HG03135 (cell line): ENCODE results near the gene C5orf15.
"Not testable (repeated sequence)": the region's sequence is repeated elsewhere in the genome, so short reads cannot be mapped to it uniquely, and the experiment has no call there.

Experiments
- ATAC-seq: cut with Tn5 transposase; IDR thresholded peaks from one replicate; pipeline ENCODE4 v1.9.1; 2021; ENCODE audit warnings: mild to moderate bottlenecking, moderate library complexity; ENCODE audit not compliant: unreplicated experiment

C5orf15 gene

DNA sequence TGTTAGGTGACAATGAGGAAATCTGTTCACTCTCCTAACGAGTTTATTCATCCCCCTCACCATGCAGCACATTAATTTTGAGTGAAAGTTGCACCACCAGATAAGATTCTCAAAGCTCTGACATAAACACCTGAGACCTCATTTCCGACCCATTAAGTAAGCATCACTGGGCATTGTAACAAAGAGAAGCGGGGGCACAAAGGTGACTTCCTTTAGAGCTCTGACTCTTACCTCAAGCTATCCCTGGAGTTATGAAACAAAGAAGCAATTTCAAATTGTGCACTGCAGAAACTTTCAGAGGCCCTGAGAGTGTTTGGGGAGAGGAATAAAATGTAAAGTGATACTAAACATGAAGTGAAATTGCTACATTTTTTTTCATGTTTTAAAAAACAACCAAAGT is 29.5 kb downstream of the C5orf15 start:
- no peak for ATAC-seq

DNA sequence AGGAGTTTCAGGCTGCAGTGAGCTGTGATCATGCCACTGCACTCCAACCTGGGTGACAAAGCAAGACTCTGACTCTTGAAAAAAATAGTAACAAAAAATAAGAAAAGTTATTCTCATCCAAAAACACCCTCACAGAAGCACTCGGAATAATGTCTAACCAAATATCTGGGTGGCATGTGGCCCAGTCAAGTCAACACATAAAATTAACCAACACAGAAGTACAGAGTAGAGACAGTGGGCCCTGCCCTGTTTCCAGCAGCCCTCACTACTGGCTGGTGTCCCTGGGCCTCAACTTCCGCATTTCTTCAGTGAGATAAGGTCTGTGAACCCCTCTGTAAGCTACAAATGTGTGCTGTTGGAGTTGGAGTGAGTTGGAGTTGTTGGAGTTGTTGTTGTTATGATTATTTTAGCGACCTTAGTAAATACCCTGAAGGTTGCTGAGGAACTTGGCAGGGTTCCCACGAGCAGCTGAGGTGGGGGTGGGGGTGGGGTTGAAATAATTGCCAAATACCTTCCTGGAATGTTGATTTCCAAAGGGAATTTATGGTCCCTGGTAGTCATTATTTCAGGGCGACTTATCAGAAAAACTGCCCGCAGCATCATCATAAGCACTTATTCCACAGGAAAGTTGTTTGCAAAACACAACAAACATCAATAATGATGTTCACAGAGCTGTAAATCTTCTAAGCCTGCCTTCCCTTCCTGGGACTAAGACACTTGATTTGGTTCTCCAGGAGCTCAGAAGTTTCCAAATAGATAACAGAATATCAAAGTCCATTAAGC is 30.2 kb downstream of the C5orf15 start:
- no peak for ATAC-seq

DNA sequence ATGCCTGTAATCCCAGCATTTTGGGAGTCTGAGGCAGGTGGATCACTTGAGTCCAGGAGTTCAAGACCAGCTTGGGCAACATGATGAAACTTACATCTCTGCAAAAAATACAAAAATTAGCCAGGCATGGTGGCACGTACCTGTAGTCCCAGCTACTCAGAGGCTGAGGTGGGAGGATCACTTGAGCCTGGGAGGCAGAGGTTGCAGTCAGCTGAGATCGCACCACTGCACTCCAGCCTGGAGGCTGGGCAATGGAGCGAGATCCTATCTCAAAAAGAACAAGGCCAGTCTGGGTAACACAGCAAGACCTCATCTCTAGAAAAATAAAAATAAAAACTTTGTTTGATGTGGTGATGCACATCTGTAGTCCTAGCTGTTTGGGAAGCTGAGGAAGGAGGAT is 30.8 kb downstream of the C5orf15 start:
- ATAC-seq = not testable (repeated sequence)

DNA sequence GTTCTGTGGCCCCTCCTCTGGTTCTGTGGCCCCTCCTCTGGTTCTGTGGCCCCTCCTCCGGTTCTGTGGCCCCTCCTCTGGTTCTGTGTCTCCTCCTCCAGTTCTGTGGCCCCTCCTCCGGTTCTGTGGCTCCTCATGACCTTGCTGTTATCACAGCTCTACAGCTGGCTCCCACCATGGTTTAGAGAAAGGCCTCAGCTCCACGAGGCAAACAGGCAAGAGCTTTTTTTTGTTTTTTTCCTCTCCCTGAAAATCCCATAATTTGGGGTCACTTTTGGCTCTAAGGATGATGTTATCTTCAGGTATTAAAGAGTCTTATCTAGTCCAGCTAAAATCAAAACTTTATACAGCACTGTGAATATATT is 31.8 kb downstream of the C5orf15 start:
- ATAC-seq = no peak

DNA sequence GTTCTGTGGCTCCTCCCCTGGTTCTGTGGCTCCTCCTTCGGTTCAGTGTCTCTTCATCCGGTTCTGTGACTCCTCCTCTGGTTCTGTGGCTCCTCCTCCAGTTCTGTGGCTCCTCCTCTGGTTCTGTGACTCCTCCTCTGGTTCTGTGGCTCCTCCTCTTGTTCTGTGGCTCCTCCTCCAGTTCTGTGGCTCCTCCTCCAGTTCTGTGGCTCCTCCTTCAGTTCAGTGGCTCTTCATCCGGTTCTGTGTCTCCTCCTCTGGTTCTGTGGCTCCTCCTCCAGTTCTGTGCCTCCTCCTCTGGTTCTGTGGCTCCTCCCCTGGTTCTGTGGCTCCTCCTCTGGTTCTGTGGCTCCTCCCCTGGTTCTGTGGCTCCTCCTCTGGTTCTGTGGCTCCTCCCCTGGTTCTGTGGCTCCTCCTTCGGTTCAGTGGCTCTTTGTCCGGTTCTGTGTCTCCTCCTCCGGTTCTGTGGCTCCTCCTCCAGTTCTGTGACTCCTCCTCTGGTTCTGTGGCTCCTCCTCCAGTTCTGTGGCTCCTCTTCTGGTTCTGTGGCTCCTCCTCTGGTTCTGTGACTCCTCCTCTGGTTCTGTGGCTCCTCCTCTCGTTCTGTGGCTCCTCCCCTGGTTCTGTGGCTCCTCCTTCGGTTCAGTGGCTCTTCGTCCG is 32.3 kb downstream of the C5orf15 start:
- not testable (repeated sequence) for ATAC-seq

DNA sequence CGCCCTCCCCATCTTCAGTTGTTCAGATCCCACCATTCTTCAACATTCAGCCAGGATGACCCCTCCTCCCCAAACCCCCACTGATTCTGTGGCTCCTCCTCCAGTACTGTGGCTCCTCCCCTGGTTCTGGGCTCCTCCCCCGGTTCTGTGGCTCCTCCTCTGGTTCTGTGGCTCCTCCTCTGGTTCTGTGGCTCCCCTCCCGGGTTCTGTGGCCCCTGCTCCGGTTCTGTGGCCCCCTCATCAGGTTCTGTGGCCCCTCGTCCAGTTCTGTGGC is 32.8 kb downstream of the C5orf15 start:
- no peak for ATAC-seq

DNA sequence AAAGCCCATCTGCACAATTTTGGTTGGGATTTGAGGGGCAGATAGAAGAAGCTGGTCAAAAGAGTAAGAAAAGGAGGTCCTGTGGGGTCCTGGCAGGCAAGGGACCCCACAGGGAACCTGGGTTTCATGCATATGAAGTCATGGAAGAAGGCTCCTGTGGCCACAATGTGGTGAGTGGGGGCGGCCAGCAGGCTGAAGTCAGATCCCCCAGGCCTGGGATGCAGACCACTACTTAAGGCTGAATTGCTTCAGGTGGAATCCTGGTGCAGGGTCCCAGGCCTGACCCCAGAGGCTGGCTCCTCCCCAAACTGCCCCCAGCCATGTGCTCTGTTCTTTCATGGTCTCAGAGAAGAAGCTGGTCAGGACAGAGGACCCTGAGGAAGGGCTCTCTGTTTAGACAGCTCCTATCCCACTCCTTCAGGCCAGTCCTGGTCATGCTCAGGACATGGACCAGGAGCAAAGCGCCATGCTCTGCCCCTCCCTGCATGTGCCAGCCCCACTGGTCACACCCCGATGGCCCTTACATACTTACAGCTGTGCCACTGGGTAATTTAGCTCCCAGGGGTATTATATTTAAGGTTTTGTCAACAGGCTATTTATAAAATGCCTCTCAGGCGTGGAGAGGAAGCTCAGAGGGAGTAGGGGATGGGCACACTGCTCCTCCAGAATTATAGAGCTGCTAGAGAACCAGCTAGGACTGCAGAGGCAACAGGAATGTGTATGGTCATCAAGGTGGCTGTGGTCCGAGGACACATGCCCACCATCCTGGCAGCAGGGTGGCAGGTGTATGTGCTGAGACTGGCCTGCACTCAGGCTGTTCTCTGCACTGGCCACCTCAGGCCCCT is 33.4 kb downstream of the C5orf15 start:
- no peak for ATAC-seq

DNA sequence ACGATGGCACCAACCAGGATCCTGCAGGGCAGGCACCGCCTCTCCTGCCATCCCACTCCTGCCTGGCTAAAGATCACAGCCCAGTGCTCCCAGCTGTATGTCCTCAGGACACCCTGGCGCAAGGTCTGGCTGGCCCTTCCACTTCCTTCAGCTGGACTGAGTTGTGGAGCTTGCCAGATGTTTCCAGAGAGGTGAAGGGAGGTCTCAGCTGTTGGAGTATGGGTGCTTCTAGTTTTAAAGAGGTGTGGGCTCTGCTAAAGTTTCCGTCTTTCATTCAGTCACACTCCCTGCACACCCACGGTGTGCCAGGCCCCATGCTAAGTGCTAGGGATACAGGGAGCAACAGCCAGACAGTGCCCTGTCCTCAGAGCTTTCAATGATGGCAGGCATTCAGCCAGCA is 34.1 kb downstream of the C5orf15 start:
- ATAC-seq = no peak

DNA sequence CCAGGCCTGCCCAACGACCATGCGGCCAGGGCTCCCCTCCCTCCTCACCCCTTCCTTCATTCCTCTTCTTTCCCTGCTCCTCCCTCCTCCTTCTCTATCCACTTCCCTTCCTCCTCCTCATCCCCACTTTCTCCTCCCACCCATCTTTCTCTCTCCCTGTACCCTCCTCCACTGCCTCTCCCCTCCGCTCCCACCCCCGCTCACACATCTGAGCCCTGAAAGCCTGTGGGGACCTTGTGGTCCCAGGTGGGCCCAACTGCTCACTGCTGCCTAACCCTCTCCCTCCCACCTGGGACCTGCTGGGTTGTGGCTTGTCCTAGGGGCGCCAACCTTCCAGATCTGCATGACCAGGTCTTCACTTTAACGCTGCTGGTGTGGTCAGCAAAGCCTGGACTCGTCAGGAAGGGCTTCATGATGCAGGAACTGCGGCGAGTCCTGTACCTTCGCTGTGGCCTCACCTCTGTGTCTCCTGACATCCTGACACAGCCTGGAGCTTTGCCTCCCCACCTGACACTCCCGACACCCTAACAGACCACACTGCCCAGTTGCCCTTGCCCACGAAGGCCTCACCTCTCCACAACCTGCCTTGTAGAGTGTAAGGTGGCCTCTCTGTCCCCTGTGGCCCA is 34.6 kb downstream of the C5orf15 start:
- ATAC-seq = no peak

DNA sequence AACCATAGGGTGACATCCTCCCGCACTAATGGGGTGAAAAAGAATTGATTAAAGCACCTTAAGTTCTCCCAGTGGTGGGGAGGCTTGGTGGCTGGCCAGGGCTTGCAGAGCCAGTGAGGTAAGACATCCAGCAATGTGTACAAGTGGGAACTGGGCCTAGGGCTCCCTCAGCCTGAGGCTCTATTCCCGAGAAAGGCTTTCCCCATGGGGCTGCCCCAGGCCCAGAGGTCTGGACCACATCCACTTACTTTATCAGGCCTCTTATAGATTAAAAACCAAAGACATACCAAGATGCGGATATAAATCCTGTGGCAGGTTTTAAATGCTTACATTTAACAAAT is 35.3 kb downstream of the C5orf15 start:
- ATAC-seq = no peak

DNA sequence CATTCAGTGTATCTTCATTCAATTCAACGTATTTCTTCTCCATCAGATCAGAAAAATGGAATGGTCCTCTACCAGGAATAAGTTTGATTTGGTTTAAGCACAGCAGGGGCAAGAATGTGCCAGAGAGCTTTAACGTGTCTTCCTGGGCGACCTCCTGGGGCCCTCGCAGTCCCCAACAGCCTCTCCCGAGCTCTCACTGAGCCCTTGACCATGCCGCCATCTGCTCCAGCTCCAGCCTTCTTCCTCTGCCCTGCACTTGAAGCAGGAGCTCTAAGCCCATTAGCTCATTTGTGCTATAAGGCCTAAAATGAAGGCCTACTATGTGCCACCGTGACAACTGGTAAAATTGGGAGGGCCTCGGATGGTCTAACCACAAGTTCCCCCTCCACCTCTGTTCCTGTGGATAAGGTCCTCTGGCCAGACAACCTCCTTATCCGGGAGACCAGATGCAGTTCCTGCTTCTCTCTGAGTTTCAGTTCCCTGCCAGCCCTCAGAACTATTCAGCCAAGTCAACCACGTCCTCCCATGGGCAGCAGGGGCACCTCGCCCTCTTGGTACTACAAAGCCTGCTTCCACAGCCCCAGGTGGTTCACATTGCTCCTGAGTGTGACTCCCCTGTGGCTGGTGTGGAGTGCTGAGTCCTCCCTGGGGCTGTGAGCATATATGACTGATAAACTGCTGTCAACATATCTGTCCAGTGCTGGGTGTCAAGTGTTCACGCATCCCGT is 35.8 kb downstream of the C5orf15 start:
- no peak for ATAC-seq

DNA sequence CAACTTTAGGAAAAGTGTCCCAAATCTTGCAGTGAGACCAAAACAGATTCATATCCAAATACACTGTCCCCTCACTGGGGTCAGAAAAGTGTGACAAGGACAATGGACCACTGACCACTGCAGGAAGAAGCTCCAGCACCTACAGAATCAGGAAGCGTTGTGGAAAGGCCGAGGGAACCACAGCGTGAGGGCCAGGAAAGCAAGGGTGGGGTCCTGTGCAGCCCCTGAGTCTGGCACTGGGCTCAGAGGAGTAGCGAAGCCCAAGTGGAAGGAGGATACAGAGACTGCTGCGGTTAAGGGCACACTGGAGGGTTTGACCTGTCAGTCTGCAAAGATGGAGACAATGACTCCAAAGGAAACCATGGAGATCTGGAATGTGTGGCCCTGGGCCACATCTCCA is 36.9 kb downstream of the C5orf15 start:
- ATAC-seq = no peak

DNA sequence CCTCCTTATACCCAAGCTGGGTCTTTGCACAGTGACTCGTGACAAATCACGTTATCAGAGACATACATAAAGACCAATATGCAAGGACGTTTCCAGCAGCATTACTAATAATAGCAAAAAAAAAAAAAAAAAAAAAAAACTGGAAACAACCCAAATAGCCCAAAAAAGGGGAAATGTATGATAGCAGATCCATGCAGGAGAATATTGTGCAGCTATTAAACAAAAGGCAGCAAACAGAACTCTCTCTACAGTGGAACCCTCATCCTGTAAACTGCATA is 37.7 kb downstream of the C5orf15 start:
- ATAC-seq = no peak

DNA sequence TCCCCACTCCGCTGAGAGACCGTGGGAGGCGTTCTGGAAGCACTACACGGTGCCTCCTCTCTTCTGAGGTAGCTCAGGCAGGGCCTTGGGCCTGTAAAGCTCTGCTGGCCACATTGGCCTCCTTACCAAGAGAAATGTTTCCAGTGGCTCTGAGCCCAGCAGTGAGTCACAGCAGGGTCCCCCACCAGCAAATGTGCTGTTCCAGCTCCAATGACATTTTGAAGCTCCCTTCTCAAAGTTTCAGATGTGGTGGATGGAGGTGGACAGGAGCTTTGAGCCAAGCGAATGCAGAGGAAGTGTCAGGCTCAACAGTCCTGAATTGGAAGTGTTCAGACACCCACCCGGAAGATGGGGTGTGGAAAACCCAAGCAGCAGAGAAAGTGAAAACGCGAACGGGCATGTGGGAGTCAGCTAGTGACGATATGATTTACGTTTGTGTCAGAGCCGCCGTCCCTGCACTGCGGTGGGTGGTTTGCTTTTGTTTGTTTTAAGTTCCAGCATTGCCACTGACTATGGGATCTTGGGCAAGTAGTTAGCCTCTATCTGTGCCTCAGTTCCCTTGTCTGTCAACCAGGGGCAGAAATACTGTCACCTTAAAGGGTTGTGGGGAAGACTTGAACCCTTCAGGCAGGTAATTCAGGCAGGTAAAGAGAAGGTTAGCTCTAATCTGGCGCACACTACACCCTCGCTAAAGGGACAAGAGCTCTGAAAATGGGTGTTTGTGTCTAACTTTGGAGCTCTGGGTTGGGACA is 38.2 kb downstream of the C5orf15 start:
- ATAC-seq = no peak

DNA sequence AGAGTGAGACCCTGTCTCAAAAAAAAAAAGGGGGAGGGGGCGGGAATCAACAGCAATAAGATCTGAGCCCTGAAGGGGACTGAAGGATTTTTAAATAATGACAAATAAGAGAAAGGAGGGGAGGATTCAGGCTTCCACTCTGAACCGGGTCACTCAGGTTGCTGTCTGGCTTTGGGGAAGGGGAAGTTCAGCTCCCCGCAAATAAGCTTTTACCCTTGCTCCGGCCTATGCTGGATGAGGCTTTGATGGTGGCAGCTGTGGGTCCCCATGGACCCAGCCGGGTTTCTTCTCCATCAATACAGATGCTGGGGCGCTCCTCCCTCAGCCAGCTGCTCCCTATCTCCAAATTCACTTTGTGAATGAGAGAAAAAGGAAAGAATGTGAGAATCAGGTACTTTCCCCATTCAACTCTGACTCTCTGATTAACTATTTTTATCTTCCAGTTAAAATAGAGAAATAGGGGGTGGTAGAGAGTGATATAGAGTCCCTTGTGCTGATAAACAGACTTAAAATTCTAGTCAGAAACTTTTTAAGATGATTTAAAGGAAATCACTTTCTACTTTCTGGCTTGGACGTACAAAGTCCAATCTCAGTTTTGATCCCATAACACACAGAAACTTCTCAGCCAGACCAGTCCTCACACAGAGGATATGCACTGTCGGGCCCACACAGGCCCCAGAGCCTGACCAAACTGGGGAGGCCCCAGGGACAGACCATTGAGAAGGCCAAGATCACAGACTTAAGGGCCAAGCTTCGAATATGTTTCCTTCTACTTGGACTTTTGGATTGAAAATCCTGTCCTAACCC is 39.6 kb downstream of the C5orf15 start:
- ATAC-seq = no peak

DNA sequence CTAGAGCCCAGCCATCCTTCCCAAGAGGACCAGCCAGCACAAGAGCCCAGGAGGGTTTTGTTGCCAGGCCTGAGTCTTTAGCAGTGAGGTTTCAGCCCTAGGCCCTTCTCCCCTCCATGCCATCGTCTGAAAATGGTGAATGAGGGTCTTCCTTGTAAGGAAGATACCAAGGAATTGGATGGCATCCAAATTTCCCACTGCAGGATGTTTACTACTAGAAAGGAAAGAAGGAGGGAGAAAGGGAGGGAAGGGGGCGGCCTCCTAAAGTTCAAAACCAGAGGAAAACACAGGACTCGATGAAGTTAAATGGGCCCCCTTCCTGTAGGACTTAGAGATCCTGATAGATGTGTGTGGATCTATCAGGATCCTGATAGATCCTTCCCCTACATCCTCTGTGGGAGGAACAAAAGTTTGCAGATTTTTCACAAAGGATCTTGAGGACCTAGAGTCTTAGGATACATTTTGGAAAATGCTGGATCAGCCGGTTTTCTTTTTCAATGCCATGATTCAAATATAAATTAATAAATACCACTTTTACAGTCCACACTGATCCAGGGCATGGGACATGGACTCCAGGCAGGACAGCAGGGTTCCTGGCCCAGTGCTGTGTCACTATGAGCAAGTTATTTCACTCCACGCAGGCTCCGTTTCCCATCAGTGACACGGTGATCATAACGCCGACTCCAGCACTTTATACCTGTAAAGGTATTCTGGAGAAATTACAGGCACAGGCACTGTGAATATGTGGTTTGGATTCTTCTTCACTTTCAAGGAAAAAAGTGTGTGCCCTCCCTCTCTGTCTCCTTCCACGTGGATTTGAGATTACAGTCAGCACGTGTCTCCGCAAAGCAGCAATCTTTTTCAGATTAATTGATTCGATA is 40.9 kb downstream of the C5orf15 start:
- ATAC-seq = no peak

DNA sequence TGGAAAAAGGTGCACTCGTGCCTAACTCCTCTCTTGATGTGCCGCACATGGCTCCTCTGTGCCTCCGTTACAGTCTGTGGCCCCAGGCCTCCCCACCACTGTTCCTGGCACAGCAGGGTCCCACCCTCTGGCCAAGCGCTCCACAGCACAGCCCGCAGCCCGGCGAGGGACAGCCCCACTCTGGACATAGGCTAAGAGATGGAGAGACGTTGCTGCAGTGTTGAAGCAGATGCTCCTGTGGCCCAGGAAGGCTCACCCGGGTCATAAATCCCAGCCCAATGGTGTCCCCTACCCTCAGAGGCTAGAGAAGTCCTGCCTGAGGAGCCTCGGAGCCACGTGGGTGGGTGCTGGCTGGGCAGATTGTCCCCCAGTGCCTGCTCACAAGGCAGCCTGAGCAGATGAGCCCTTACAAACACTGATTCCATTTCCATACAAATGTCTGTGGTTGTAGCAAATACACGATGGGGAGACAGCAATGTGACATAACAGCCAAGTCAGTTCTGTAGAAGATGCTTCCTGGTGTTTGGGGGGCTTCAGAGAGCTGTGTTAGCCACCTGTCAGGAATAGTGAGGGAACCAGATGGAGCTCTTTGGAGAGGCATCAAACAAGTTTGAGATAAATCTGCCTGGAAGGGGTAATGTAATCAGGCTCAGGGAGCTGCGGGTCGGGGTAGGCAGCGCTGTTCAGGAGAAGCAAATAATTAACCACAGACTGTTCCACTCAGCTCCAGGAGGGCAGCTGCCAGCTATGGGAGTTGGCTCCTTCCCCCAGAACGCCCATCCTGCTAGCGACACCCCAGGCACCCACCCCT is 41.7 kb downstream of the C5orf15 start:
- ATAC-seq = no peak
